GM21737 (cell line): ENCODE measurements around the gene MET.
"Not testable (repeated sequence)": the region's sequence is repeated elsewhere in the genome, so short reads cannot be mapped to it uniquely, and the experiment has no call there.

Experiments
- ATAC-seq: cut with Tn5 transposase; IDR thresholded peaks from one replicate; pipeline ENCODE4 v1.9.1; 2021; ENCODE audit warnings: mild to moderate bottlenecking, moderate library complexity; ENCODE audit not compliant: unreplicated experiment

MET gene

GRCh38 chr7:116697761-116698160 lies 25.8 kb downstream of the MET start:
- ATAC-seq: no peak

- no peak for ATAC-seq
Measured at GRCh38 chr7:116698396-116698795, 26.4 kb downstream of the MET start.

GRCh38 chr7:116698930-116699721 lies 27.1 kb downstream of the MET start:
- ATAC-seq: no peak

GRCh38 chr7:116699722-116700120 lies 27.7 kb downstream of the MET start:
- no peak for ATAC-seq

- ATAC-seq: no peak
Measured at GRCh38 chr7:116702046-116702785, 30.2 kb downstream of the MET start.

DNA sequence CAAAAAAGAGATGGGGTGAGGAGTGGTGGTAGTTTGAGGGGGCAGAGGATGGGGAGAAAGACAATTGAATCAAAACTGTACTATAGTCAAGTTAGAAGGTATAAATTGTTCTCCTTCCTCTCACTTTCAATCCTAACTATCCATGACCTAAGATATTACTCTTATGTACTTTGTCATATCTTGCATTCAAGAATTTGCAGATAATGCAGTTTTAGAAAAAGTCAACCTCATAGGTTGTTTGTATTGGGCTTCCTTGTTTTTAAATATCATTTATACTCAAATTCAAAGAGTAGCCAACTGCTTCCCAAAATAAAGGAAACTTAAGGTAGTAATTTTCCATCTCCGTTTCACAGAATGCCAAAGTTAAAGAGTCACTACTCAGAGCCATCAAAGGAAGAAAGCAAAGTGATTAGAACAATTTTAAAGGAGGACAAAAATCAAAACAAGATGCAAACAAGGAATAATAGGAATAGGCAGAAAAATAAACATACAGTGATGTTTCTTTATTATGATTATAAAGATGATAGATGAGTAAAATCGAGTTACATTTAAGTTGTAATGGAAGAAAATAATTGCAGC lies 32.7 kb downstream of the MET start:
- no peak for ATAC-seq

- no peak for ATAC-seq
Measured at GRCh38 chr7:116705419-116705818, 33.4 kb downstream of the MET start.

GRCh38 chr7:116706668-116707126 lies 34.7 kb downstream of the MET start:
- no peak for ATAC-seq

DNA sequence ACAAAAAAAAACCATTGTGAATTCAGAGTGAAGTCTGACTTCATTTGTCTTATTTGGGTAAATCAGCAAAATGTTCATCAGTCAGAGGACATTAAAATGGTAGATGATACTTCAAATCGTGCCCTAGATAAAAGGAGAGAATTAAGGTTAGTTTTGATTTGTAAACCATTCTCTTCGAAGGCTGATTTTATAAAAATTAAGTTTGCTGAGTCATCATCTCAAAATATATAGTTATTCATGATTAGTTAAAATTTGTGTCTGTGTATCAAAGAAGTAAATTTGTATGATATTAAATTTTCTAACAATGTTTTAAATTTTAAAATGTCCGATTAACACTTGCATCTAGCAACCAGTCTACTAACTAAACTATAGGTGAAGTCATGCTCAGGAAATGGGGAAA lies 35.3 kb downstream of the MET start:
- no peak for ATAC-seq

DNA sequence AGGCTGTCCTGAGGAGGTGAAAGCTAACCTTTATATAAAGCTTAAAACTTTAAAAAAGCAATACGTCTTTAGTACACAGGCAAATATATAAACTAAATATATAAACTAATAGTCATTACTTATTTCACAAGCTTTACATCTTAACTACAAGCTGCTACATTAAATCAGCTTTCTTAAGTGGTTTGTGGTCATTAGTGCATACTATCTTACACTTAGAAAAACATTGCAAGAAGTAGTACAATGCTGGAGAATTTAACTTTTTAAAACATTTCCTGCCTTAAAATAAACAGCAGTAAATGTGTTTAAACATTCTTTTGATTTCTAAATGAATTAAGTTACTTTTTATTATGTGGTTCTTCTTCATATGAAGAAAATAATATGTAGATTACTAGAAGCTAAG lies 36.3 kb downstream of the MET start:
- no peak for ATAC-seq

- ATAC-seq: no peak
Measured at GRCh38 chr7:116708861-116709260, 36.9 kb downstream of the MET start.

GRCh38 chr7:116709336-116709735 lies 37.3 kb downstream of the MET start:
- no peak for ATAC-seq

GRCh38 chr7:116710764-116711452 lies 38.9 kb downstream of the MET start:
- ATAC-seq: no peak

DNA sequence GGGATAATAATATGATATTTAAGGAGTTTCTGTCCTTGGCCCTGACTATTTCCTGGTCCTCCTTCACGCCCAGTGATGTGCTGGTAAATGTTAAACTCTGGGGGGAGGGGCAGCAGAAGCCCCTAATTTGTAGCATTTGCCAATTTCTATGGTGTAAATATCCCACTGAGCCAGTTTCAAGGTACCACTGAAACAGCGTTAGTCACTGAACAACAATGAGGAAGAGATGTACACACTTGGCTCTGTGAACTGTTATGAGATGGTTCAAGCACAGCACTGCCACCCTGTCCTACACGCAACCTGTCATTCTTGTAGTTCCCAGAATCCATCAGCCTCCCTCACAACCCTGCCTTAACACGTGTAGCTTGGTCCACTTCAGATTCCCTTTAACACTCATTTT lies 39.8 kb downstream of the MET start:
- no peak for ATAC-seq

GRCh38 chr7:116713500-116713899 lies 41.5 kb downstream of the MET start:
- ATAC-seq: no peak

- no peak for ATAC-seq
Measured at GRCh38 chr7:116713918-116714317, 41.9 kb downstream of the MET start.

DNA sequence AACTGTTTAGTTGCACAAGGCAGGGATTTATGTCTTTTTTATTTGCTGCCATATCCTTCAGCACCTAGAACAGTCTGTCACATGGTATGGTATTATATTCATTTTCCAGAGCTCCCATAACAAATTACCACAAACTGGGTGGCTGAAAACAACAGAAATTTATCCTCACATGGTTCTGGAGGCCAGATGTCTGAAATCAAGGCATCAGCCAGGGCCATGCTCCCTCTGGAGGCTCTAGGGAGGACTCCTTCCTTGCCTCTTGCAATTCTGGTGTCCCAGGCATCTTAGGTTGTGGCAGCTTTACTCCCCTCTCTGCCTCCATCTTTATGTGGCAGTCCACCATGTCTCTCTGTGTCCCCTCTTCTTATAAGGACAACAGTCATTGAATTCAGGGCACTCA lies 43.1 kb downstream of the MET start:
- ATAC-seq: no peak

- ATAC-seq: no peak
Measured at GRCh38 chr7:116717137-116717536, 45.1 kb downstream of the MET start.

DNA sequence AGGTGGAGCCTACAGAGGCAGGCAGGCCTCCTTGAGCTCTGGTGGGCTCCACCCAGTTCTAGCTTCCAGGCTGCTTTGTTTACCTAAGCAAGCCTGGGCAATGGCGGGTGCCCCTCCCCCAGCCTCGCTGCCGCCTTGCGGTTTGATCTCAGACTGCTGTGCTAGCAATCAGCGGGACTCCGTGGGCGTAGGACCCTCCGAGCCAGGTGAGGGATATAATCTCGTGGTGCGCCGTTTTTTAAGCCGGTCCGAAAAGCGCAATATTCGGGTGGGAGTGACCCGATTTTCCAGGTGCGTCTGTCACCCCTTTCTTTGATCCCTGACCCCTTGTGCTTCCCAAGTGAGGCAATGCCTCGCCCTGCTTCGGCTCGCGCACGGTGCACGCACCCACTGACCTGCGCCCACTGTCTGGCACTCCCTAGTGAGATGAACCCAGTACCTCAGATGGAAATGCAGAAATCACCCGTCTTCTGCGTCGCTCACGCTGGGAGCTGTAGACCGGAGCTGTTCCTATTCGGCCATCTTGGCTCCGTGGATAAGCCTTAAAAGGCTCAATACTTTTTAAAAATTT lies 52.0 kb downstream of the MET start:
- not testable (repeated sequence) for ATAC-seq

DNA sequence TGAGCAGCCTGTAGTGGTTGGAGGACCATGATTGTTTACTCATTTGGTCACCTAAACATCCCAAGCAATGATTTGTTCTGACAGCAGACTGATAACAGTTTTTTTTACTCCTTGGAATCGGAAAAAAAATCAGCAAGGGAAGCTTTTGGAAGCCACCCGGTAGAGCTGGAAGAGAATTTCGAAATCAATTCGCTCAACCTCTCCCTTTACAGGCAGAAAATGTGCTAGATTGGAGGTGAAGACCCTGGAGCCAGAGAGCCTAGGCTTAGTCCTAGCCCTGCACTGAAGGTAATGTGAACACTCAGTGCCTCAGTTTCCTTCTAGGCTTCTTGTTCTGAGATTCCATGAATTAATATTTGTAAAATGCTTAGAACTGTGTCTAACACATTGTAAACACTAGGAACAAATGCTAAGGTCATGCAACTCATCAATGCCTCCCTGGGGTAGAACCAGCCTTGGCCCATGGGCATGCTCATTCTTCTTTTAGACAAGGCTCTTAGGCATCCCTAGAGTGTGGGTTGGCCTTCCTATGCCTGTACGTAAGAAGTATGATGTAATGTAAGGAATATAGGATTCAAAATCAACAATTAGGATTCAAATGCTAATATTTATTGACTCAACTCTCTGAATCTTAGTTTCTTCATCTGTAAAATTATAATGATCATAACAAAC lies 52.7 kb downstream of the MET start:
- no peak for ATAC-seq
